GM19324 (cell line): ENCODE measurements around the gene CYP19A1.

Source experiments
- ATAC-seq: cut with Tn5 transposase; IDR thresholded peaks from one replicate; pipeline ENCODE4 v1.9.1; 2021; ENCODE audit warnings: mild to moderate bottlenecking, moderate library complexity; ENCODE audit not compliant: unreplicated experiment, low FRiP score

Gene CYP19A1

DNA sequence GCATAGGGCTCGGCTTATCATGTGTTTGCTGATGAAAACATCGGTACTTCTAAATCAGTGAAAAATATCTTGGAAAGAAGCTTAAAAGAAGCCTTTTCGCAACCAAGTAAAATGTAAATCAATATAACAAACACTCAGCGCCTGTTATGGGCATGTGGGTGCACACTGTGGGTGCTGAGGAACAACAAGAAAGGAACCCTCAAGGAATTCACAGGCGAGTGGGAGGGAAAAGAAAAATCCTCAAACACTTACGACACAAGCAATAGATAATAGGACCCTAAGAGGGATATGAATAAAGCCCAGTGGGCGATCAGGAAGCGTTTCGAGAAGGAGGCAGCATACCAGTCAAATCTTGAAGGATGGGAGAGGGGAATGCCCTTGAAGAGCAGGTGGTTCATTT lies 25.0 kb upstream of the CYP19A1 start:
- no peak for ATAC-seq

DNA sequence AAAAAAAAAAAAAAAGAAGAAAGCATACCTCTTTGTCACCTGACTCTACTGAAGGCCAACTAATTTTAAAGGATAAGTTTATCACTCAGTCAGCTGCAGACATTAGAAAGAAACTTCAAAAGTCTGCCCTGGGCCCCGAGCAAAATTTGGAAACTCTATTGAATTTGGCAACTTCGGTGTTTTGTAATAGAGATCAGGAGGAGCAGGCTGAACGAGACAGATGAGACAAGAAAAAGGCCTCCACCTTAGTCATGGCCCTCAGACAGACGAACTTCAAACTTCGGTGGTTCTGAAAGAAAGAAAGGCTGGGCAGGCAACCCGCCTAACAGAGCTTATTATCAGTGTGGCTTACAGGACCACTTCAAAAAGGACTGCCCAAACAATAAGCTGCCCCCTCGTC lies 21.6 kb upstream of the CYP19A1 start:
- ATAC-seq: no peak

DNA sequence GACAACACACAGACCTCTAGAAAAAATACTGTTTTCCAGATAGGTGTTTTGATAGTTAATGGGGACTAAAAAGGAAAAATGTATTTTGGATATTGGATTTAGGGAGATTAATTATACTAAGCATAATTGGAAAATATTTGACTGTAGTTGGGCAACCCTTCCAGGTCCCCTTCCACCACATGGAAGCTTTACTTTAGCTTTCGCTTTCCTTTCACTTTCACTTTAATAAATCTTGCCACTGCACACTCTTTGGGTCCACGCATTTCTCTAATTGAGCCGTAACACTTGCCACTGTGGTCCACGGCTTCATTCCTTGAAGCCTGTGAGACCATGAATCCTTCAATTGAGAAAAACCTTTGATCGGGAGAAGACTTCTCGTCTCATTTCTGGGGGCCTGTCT lies 18.6 kb upstream of the CYP19A1 start:
- no peak for ATAC-seq

DNA sequence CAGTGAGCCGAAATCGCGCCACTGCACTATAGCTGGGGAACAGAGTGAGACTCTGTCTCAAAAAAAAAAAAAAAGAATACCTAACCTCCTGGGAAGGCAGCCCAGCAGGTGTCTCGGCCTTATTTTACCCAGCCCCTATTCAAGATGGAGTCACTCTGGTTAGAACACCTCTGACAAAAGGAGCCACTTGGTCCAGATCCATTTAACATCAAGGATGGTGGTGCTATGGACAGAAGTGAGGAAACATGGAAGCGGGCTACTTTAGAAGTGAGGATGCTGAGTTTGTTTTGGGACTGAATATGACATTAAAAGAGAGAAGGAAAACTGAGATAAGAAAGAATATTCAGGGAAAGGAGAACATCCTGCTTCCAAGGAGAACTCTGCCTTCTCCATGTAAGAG lies 17.8 kb upstream of the CYP19A1 start:
- ATAC-seq: no peak

DNA sequence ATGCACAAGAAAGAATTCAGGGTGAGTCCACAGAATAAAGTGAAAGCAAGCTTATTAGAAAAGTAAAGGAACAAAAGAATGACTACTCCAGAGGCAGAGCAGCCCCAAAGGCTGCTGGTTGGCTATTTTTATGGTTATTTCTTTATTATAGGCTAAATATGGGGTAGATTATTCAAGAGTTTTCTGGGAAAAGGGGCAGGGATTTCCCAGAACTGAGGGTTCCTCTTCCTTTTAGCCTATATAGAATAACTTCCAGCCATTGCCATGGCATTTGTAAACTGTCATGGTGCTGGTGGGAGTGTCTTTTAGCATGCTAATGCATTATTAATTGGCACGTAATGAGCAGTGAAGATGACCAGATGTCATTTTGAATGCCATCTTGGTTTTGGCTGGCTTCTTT lies 16.7 kb upstream of the CYP19A1 start:
- no peak for ATAC-seq

DNA sequence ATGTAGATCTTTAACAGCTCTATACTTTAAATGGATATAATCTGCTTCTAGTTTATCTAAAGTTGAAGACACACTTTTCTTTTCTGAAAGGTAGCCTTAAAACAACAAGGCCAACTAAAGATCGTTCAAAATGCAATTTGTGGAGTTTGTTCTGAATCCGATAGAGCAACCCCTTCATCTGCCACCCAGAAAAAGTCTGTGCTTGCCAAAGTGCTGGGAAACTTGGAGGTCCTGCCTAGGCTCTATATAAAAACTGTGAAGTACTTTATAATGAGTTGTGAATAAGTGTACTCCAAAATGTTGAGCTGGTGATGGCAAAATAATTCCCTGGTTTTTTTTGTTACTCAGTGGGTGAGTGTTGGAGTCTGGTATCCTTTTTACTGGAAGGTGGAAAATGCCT lies 15.6 kb upstream of the CYP19A1 start:
- no peak for ATAC-seq

DNA sequence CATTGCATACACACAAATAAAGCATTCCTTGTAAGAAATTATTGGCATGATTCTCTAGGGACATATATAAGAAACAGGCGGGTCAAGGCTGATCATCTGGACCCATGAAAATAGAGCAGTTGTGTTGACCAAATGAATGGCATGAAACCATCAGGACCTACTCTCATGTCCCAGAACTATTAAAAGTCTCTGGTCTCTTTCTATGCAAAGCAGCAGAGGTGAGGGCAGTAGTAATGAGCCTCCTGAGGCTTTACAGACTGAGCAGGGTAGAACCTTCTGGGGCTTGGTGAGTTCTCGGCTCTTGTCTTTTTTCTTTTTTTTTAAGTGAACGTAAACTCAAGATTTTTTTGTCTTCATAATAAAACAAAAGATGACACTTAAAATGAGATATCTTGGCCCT lies 12.3 kb upstream of the CYP19A1 start:
- ATAC-seq: no peak

DNA sequence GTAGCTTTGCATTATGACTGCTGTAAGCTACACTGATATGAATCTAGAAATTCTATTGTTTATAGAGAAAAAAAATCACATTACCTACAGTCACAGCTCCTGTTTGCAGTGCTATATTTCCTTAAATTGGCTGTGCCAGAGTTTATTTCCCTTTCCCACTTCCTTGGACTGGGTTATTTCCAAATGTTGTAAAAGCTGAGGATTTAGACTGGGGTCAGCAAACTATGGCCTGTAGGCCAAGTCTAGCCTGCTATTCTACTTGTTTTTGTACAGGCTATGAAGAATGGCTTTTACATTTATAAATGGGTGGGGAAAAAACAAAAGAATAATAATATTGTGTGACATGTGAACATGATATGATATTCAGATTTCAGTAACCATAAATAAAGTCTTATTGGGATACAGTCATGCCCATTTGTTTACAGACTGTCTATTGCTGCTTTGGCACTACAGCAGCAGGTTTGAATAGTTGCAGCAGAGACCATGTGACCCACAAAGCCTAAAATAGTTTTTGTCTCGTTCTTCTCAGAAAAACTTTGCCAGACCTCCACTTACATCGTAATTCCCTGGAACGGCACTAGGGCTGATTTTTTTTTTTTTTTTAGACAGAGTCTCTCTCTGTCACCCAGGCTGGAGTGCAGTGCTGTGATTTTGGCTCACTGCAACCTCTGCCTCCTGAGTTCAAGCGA lies 10.9 kb upstream of the CYP19A1 start:
- ATAC-seq: no peak

DNA sequence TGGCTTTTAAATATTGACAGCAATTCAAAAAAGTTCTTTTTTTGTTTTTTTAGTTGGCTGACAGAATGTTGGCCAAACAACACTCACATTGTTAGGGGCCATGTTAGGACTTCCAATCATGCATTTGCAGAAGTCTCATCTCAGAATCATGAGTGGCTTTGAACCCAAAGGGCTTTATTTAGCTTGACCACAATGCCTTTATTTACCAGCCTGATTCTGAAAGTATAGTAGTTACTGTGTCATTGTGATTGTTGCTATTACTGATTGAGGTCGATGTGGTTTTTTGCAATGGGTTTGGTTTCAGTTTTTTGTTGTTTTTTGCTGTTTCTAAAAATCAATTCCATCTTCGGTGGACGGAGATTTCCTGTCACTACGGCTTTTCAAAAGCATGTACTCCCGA lies 10.3 kb upstream of the CYP19A1 start:
- ATAC-seq: peak; percentile 94

DNA sequence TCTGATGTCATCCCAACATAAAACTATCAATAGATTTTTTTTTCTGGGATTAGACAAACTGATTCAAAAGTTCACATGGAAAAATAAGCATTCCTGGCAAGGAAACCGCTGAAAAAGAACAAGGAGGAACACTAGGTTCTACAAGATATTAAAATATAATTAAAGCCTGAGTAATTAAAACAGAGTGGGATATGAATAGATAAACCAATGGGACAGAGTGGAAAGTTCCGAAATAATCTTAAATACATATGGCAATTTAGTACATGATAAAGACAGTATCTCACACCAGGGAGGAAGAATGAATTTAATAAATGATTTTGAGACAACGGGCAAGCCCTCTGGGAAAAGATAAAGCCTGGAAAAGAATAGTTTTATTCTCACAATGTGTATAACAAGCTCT lies 7.7 kb upstream of the CYP19A1 start:
- no peak for ATAC-seq

DNA sequence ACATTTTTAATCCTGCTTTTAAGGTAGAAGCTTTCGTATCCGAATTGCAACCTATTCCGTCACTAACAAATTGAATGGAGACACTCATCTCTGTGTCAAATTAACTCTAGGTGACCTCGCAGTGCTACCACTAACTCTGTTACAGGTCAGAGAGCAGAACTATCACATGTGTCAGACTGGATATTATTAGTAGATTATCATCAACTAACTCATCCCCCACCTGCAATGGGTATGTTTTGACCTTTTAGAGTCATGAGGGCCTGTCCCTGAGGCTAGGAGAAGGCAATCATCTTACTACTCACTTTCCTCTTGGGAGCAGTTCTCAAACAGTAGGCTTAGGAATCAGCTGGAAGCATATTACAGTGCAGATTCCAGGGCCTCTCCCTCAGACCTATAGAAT lies 5.1 kb upstream of the CYP19A1 start:
- no peak for ATAC-seq

DNA sequence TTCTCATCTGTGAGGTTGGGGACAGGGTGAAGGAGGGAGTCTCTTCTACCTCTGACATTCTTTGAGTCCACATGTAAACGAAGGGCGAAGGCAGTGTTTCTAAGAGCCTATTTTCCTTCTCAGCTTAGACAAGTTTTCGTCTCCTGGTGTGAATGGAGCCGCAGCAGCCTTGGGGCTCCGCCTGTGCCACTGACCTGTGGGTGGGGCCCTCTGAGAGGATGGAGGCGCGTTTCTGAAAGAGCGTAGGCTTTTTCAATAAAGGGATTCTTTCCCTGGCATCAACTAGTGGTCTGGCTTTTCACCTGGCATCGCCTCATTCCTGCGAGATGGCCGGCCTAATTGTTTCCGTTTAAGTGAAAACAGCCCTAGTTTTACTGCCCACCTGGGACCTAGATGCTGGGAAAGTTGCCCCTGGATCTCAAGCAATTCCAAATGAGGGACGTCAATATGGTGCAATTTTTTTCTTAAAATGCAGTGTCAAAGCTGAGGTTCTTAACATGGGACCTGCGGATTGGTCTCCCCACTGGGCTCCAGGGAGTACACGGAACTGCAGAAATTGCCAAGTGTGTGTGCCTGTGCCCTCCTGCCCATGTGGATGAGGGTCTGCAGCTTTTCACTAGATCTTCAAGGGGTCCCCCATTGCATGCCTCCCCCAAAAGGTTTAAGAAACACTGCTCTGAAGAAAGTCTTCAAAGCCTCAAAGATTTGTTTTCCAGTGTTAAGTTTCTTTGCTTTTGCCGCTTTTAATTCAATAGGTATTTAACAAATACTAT lies 4.0 kb upstream of the CYP19A1 start:
- ATAC-seq: no peak

DNA sequence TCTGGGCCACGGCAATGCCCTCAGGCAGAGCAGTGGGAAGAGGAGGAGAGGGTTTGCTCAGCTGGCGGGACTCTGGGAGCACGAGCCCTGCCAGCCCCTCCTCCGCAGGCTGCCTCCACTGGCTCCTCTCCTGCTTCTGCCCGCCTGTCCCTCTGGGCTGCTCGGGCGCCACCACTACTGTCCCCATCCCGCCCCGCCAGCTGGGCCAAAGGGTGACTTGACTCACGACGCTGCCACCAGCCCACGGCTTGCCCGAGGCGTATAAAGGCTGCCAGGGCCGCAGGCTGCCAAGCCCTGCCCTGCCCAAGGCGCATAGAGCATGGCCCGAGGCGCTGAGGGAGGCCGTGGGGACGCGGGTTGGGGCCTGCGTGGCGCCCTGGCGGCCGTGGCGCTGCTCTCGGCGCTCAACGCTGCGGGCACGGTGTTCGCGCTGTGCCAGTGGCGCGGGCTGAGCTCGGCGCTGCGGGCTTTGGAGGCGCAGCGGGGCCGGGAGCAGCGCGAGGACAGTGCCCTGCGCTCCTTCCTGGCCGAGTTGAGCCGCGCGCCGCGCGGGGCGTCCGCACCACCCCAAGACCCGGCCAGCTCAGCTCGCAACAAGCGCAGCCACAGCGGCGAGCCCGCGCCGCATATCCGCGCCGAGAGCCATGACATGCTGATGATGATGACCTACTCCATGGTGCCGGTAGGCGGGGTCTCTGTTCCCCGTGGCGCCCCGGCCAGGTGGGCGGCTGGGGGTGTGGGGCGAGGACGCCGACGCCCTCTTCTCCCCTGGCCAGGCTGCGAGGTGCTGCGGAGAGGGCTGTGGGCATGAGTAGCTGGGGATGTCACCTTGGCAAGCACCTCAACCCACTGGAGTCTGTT lies 3.2 kb upstream of the CYP19A1 start, which contains the start of gene GLDN:
TSS of gene GLDN (plus strand) at position 290 of the 861 bp plus-strand sequence. CDS start at position 320, 30 bp downstream.
- ATAC-seq: no peak

DNA sequence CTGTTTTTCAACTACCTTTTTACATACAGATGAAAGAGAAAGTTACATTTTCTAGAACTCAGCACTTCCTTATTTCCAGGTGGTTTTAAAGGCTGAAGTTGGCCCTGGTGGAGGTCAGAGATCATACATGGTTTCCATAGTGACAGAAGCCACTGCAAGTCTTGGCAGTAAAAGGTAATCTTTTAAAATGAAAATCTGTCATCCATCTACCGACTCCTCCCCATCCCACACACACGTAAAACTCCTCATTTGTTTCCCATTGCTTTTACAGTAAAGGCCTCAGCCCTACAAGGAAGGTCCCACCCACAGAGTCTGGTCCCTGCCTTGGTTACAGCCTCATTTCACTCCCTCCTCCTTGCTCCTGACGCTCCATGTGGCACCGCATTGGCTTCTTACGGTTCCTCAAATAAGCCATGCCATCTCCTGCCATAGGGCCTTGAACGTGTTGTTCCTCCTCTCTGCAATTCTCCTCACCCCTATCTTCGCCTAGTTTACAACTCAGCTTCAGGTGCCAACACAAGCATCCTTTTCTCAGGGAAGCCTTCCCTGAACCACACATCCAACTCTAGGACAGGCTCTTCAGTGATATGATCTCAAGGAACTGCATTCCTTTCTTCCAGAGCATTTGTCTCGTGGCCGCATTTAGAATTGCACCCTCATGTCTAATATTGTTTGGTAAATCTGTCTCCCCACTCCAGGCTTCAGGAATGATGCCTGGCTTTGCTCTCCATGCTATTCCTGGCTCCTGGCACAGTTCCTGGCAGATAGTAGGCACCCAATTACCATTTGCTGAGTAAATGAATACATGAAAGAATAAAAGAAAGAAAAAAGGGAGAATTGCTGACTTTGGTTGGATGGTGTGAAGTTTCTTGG lies 2.6 kb downstream of the CYP19A1 start:
- ATAC-seq: peak; percentile 70

DNA sequence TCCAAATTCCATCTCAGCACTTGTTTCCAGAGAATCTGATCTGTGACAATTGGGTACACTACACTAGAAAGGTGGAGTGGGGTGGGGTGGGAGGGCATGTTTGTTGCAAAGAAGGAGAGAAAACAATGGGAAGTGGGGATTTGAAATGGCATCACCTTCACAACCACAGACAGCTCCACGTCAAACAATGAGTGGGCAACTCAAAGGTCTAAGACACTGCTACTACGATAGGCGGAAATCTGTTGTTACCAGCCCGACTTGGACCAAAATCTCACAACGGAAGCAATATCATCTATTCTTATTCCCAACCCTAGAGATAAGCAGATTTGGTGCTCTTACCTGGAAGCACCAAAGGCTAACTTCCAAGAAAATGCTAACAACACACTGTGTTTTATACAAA lies 3.3 kb downstream of the CYP19A1 start:
- no peak for ATAC-seq

DNA sequence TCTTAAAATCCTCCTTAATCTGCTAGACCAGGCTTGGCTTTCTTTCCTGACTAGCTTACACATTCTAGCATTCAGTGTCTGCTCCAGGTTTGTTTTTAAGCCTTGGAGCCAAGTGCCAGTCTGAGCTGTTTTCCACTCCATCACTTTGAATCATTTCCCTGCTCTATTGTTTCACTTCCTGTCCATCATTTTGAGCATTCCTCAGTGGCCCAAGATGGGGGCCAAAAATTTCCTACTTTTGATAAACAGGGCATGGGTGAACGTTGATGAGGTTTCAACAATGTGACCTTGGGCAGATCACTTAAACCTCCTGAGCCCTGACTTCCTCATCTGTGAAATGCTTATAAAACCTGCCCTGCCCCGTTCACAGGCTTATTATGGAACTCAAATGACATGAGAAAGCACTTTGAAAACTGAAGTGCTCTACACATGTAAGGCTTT lies 4.4 kb downstream of the CYP19A1 start:
- ATAC-seq: no peak

DNA sequence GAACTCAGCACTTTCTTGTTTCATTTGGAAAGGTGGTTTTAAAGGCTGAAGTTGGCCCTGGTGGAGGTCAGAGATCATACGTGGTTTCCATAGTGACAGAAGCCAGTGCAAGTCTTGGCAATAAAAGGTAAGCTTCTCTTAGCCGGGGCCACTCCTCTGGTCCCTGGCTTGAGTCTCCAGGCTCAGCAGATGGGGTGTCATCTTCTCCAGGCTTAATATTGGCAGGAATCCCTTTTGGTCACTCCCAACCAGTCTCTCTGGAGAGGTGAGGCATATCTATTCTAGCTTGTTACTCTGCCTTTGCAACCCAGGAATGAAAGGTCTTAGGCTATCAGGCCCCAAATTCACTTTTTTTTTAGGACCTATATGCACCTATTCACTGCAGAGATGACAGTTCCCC lies 4.8 kb downstream of the CYP19A1 start:
- ATAC-seq: no peak

DNA sequence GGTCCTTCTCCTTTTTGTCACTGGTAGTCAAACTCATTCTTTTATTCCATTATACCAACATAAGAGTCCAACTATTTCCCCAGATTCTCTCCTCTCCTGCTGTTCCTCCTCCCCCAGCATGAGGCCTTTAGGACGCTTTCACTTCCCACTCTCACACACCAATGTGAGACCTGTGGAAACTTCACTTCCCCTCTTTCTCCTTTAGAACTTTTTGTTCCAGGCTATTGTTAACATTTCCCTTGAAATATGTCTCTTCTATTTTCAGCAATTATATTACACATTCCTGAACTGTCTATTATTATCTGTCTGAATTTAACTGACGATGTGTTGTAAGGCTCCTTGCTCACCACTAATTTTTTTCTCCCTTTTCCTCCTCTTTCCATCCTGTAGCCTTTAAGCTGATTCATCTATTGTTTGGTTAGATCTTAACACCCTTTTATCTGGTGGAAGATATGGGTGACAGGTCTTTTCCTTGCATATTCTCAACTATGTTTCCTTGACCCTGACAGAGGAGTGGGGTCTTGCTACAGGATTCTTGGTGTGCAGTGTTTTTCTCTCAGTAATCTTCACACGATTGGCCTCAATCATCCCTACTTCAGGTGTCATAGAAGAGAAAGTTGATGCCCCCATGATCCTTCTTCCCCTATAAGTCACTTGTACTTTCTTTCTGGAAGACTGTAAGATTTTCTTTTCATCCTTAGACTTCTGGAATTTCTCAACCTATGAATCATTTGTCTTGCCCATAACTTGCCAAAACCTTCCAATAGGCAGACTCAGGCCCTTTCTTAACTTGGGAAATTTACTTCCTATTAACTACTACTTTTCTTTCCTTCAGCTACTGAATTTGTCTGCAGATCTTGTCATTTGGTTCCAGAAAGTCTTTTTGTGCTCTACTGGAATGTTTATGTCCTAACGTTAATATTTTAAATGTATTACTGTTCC lies 5.9 kb downstream of the CYP19A1 start:
- ATAC-seq: no peak

DNA sequence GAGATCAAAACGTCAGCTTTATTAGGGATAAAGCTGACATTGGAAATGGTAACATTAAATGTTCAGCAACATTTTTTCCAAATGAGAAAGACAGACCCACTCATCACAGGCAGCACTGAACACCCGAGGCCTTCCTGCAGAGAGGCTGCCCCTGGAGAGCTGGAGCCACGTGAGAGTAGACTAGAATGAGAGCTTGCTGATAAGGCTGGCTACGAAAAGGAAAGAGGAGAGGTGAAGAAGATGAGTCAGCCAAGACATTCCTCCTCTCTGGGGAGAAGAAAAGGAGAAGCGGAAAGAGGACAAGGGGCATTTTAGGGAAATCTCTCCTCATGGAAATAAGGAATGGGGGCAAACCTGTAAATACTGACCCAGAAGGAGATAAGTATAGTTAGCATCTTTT lies 7.3 kb downstream of the CYP19A1 start:
- ATAC-seq: no peak
